G401 (cell line): ENCODE data around the gene ELK4. TPM values are rescaled to one million over a fixed set of nuclear protein-coding genes. Genes with fewer than 3 reads are reported as not detected.

Experiments
- DNase-seq: peaks from one replicate; pipeline ENCODE4 v3.0.0-alpha.2; 2015; ENCODE audit warnings: low spot score
- in situ Hi-C: cut with HindIII; loops from 2 replicates; pipeline ENCODE4 v1.10.0; 2016; ENCODE audit warnings: low sequenced_read_pairs, mixed read lengths
- total RNA-seq: library from RNA; depleted of rRNA; stranded (reverse); fragments of >200 nt; shearing (Covaris generic); gene quantifications from 2 replicates; pipeline ENCODE4 v1.2.3, GENCODE V29; 2014

The ELK4 gene
- total RNA-seq, 1 experiment from 2014 or later, result 5.1 TPM

GRCh38 chr1:205632669-205633169, 908 bp upstream of the ELK4 start:
- DNase-seq, result no peak
- in situ Hi-C loops, result no loop called here

GRCh38 chr1:205631010-205631767, 622 bp downstream of the ELK4 start:
- in situ Hi-C loops, result no loop called here
- peak; percentile 61 for DNase-seq

- peak; percentile 7 for DNase-seq
- in situ Hi-C loops, result no loop called here
Observed at GRCh38 chr1:205630651-205631009, 1.2 kb downstream of the ELK4 start.

GRCh38 chr1:205630241-205630640, 1.6 kb downstream of the ELK4 start:
- in situ Hi-C loops, result no loop called here
- DNase-seq, result no peak

GRCh38 chr1:205629751-205630150, 2.1 kb downstream of the ELK4 start:
- in situ Hi-C loops, result no loop called here
- no peak for DNase-seq

GRCh38 chr1:205627956-205628355, 3.9 kb downstream of the ELK4 start:
- no peak for DNase-seq
- in situ Hi-C loops, result no loop called here

GRCh38 chr1:205626216-205626615, 5.6 kb downstream of the ELK4 start:
- DNase-seq, result no peak
- in situ Hi-C loops, result no loop called here

GRCh38 chr1:205623646-205624045, 8.2 kb downstream of the ELK4 start:
- no peak for DNase-seq
- in situ Hi-C loops, result no loop called here

GRCh38 chr1:205620269-205620668, 11.5 kb downstream of the ELK4 start:
- in situ Hi-C loops, result no loop called here
- peak; percentile 65 for DNase-seq

GRCh38 chr1:205619376-205619775, 12.4 kb downstream of the ELK4 start:
- in situ Hi-C loops, result no loop called here
- DNase-seq, result no peak

GRCh38 chr1:205616563-205617293, 15.1 kb downstream of the ELK4 start:
- no peak for DNase-seq
- in situ Hi-C loops, result no loop called here

- in situ Hi-C loops, result no loop called here
- no peak for DNase-seq
Observed at GRCh38 chr1:205615789-205616188, 16.0 kb downstream of the ELK4 start.

GRCh38 chr1:205613854-205614412, 17.9 kb downstream of the ELK4 start:
- no peak for DNase-seq
- in situ Hi-C loops, result no loop called here

- DNase-seq, result no peak
- in situ Hi-C loops, result no loop called here
Observed at GRCh38 chr1:205612556-205612955, 19.3 kb downstream of the ELK4 start.

- DNase-seq, result no peak
- in situ Hi-C loops, result no loop called here
Observed at GRCh38 chr1:205612104-205612503, 19.7 kb downstream of the ELK4 start.

- in situ Hi-C loops, result no loop called here
- no peak for DNase-seq
Observed at GRCh38 chr1:205610901-205611466, 20.8 kb downstream of the ELK4 start.

GRCh38 chr1:205610036-205610435, 21.8 kb downstream of the ELK4 start:
- no peak for DNase-seq
- in situ Hi-C loops, result no loop called here

- in situ Hi-C loops, result no loop called here
- DNase-seq, result no peak
Observed at GRCh38 chr1:205604825-205605505, 26.8 kb downstream of the ELK4 start.

GRCh38 chr1:205604059-205604458, 27.8 kb downstream of the ELK4 start:
- no peak for DNase-seq
- in situ Hi-C loops, result no loop called here
